NCI-H774 (cell line): ENCODE data around the gene SYNPR.
A peak's percentile ranks its signal among the peaks of the same experiment; 100 is the strongest.
"Not testable (repeated sequence)": the region's sequence is repeated elsewhere in the genome, so short reads cannot be mapped to it uniquely, and the experiment has no call there.

Experiments
- DNase-seq: peaks from one replicate; lab custom pipeline; 2025; lab: John Stamatoyannopoulos, UW

SYNPR gene

DNA sequence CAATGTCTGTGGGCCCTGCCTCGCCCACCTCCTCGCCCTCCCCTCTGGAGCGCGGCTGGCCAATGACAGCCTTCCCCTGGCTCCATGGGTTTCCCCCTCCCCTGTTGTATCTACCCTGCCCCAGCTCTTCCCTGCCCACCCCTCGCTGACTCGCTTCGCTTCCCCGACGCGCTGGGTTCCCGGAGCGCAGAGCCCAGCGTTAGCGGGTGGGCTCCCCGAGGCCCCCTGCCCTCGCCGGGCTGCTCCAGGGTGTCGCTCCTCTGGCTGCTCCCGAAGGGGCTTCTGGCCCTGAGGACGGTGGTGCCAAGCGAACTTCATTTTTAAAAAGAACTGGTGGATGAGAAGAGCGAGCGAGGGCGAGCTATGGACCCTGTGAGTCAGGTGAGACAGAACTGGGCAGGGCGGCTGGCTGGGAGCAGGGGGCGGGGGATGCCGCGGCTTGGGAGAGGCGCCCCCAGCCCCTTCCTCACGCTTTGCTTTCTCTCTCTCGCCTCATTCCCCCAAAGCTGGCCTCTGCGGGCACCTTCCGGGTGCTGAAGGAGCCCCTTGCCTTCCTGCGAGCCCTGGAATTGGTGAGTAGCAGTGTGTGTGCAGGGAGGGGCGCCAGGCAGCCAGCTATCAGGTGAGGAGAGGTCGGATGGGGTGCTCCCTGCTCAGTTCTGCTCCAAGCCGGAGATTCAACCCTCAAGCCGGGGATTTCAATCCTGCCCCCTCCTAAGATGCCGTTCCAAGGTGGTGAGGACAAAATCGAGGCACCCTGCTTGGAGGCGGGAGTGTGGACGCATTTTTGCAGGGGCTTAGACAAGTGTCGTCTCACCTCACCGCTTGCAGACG lies at the start of gene SYNPR:
Gene SYNPR (plus strand): TSS at position 138 of the 834 bp plus-strand sequence.
- no peak for DNase-seq

DNA sequence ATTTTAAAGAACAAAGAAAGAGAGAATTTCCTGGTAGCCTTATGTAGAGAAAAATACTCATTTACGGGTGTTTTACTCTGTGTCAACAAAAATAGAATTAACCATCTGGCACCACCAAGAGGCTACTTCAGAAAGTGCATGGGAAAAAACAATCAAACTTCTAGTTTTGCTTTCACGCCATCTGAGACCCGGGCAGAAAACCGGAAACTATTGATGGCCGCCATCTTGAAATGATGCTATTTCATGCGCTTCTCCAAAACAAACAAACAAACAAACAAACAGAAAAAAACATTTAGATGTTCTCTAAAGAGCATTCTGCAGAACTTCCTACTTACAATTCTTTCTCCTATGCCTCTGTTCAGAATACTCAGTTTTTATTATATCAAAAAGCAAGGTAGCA lies 49.4 kb upstream of the SYNPR start:
- peak; percentile 19 for DNase-seq

DNA sequence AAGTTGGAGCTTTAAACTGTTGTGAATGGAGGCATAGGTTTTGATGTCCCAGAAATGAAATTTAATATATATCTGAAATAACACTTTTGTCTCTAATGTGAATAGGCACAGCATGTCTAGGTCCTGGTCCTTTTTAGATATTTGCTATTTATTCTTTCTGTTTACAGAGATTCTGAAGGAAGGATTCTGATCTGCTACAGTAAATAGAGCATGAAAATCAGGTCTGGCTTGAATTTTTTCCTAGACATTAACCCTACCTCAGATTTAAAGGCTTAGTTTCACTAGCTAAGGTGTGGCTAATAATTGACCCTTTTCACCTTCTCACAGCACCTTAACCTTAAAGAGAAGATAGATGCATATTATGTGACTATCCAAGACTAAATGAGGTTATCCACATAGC lies 48.0 kb upstream of the SYNPR start:
- no peak for DNase-seq

DNA sequence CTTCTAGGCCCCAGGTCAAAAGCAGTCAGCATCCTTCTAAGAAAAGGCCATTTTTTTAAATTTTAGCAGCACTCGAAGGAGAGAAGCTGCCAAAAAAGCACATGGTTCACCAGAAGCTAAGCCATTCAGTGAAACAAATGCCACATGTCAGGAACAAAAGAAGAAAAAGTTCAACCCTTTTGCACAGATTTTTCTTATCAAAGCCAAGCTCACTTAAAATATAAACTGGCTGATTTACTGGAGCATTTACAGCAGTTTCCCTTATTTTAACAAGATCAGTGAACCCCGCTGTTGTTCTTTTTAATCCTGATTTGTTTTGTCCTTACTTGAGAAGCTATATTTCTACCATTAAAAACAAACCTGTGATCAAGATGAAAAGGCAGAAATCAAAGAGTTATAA lies 46.5 kb upstream of the SYNPR start:
- DNase-seq = no peak

DNA sequence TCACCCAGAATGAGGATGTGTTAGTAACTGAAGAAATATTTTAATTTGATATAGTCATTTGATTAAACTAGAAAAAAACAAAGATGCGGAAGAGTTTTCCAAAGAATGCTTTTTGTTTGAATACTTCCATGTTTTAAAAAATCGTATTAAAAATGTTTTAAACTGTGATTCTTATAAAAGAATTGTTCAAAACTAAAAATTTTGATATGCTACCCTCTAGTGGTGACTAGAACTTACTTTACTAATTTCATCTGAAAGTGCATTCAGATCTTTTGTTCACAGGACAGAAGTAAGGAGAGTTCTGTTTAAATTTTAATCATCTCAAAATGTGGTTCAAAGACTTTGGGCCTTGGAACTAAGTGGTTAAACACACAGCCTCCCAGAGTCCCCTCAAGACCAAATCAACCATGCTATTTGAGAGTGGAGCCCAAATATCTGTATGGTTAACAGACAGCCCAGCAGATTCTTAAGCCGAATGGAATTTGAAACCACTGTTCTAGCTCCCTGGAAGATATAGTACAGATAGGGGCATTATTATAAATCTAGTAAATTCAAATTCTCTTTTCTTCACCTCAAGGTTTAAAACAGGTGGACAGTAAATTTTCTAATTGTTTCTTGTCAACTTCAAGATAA lies 45.2 kb upstream of the SYNPR start:
- no peak for DNase-seq

DNA sequence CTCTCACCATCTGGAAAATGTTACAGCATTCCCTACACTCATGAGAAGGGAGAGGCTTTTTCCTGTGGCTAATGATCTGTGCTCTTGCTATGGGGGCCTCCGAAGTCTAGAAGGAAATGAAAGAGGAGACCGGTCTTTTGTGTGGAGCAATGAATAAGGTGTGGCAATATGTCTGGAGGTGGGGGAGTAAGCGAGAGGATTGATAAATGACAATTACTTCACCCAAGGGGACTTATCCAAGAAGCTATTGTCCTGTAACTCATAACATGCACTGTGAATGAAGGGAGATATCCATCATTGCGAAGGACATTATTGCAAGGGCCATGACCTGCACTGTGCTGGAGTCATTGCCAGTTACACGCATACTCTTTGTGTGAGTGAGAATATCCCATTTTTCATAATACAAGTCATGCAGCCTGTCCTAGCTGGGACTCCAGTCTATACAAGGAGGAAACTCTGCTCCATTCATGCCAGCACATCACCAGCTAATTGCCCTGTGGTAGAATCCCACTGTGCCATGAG lies 37.7 kb upstream of the SYNPR start:
- DNase-seq = no peak

DNA sequence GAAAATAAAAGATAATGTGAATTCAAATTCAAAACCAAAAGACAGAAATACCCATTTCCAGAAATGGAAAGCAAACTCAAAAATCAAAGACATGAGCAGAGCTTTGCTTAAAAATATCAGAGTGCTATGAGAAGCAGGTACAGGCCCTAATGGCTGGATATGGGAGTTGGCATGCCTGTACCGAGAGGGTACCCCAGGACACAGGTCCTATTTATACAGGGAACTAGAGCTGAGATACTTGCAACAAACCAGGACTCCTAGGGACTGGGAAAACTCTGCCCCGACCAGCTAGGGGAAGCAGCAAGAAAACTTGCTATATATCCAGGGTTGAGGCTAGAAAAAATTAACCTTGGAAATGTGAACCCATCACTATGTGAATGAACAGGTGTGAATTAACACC lies 36.0 kb upstream of the SYNPR start:
- no peak for DNase-seq

DNA sequence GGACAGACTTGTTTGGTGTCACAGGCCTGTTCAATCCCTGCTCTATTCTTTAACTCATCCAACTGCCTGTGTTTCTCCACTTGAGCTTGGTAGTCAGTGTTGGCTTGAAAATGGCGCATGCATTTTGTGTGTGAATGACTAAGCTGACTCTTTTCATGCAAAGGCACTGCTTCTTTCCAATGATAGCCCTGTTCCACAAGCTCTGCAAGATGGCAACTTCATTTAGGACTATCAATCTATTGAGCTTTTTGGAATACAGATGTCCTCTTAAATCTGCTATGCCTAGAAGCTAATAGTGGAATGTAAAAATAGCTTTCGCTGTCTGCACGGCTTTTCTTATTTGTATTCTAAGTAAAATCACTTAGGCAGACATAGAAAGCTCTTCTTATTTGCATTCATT lies 33.6 kb upstream of the SYNPR start:
- DNase-seq = no peak

DNA sequence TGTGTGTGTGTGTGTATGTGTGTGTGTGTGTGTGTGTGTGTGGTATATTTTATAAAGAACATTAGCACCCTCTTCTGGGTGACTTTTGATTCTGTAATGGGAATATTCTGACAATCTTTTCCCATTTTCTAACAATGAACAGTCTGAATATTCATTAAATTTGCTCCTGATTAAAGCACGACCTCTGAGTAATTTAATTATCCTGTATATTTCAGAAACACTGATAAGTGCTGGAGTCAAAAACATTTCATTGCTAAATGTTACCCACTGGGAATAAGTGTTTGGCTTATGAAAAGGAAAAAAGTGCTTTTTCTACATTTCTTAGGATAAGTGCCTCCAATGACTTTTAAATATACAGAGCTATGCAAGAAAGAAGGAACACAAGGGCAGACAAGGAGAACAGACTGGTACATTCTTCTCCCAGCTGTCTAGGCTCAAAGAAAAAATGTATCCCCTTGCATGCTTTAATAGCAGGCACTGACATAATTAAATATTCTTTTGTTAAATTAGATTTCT lies 32.3 kb upstream of the SYNPR start:
- DNase-seq = no peak

DNA sequence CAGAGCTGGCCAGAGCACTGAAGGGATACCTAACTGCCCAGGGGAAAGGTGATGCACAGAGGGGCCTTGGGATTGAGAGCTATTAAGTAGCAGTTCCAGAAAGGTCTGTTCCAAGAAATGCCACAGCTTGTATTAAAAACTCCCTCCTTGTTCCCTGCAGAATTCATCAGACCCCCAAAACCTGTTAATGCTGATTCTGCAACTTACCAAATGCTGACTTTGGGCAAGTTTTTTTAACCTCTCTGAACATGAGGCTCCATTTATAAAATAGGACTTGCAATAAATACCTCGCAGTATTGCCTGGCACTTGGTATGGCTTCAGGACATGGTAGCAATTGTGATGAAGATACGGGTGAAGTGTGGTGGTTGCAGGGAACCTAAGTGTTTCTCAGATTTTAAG lies 30.1 kb upstream of the SYNPR start:
- no peak for DNase-seq

DNA sequence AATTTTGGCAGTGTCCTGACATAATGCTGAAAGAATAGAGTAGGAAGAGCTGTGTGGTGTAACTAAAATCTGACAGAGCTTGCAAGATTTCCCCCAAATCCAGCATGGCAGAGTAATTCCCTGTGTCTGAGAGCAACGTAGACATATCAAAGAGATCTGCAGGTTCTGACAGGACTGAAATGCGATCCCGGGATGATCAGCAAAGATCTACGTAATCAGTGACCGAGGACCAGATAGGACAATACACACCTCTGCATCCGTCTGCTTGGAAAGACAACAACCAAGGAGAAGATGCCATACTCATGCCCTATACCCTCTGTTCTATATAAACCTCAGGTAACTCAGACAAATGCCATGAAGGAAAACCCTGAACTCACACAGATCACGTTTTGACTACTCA lies 26.6 kb upstream of the SYNPR start:
- DNase-seq = no peak

DNA sequence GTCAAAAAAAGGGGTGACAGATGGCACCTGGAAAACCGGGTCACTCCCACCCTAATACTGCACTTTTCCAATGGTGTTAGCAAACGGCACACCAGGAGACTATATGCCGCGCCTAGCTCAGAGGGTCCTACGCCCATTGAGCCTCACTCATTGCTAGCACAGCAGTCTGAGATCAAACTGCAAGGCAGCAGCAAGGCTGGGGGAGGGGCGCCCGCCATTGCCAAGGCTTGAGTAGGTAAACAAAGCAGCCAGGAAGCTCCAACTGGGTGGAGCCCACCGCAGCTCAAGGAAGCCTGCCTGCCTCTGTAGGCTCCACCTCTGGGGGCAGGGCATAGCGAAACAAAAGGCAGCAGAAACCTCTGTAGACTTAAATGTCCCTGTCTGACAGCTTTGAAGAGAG lies 22.3 kb upstream of the SYNPR start:
- not testable (repeated sequence) for DNase-seq

DNA sequence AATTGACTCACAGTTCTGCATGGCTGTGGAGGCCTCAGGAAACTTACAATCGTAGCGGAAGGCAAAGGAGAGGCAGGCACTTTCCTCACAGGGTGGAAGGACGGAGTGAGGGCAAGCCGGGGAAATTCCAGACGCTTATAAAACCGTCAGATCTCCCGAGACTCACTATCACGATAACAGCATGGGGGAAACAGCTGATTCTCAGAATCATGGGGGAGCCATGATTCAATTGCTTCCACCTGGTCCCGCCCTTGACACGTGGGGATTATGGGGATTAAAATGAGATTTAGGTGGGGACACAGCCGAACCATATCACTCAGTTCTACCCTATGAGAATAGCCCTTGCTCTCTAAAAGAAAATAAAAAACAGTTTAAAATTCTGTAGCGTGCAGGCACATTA lies 13.4 kb upstream of the SYNPR start:
- no peak for DNase-seq

DNA sequence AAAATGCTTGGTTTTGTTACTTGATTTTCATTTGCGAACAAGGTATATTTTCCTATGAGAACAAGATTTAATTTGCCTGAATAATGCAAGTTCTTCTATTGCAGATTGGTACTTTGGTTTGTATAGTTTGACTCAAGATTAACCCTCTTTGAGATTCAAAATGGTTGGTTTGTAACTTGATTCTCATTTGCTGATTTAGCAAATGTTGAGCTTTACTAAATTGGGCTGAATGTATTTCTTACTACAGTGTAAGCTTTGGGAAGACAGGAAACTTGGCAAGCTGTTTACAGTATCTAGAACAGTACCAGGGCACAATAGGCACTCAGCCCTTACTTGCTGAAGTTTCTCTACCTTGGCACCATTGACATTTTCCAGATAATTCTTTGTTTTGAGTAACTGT lies 3.7 kb upstream of the SYNPR start:
- DNase-seq = no peak

DNA sequence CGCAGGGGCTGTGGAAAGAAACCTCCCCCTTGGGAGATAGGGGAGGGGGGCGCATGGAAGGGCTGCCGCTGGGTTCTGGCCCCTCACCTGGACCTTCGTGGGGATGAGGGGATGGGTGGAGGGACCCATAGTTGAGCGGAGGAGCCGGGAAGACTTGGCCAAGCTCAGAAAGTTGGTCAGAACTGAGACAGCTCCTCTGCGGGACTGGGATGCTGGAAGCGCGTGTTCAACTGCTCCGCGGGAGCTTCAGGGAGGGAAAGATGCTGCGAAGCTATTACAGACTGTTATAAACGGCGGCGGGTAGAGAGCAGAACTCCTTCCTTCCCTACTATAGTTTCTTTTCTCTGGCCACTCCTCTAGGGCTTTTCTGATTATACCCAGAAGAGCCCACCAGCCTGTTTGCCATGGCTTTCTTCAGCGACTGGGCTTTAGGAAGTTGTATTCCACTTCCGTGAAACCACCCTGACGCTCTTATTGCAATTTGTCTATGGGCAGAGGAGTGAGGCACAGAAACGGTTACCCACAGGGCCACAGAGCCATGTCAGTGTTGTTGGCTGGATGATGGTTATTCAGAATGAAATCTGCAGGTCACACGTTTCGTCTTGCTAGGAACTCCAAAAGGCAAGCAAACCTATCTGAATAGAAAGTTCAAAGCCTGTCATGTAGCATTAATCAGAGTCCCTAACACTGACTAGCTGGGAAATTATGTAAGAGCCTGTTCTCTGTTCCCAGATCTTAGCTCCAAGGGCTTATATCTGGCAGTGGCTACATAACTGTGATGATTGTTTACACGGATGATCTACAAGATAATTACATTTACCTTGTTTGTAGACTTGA lies 1.1 kb downstream of the SYNPR start:
- no peak for DNase-seq

DNA sequence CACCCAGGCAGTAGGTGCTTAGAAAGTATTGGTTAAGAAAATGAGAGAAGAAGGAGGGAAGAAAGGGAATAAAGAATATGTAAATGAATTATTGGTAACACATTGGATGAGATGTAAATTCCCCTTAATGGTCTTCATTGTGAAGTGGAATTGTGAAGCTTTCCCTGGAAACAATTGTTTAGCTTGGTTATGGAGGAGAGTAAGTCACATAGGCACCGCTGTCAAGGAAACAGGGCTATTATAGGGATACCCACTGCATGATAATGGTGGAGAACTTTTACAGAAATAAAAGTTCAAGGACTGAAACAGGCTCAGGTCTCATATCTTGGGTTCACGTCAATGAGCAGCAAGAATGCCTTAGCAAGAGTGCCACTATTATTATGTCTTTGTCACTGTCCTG lies 9.5 kb downstream of the SYNPR start:
- no peak for DNase-seq

DNA sequence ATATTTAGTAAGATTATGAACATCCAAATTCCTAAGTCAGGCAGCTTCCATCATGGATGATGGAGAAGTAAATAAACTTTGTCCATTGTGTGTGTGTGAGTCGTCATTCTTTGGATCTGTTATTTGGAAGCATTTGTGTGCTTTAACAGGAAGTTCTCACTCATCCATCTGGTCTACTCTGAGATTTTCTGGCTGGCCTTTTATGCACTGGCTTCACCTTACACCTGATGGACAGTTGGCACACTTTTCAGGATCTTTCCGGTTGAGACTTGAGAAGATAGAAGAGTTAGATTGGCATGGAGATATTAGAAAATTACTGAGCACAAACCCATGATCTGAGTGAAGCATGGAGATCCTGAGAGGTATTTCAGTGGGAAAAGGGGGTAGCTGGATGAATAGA lies 12.6 kb downstream of the SYNPR start:
- no peak for DNase-seq

DNA sequence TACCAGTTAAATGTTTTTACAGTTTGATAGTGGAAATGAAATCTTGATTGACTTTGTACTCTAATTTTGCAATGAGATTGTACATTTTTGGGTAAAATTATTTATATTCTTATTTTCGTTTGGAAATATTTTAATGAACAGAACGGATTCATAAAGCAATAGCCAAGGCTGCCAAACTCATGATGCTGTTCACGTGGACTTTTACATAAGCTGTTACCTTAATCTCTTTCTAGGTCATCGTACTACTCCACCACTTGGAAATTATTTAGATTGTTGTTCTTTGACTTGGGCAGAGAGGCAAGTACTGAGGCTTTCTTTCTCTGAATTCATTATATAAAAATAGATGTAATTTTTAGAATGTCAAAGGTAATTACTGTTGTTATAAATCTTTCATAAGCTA lies 16.2 kb downstream of the SYNPR start:
- no peak for DNase-seq

DNA sequence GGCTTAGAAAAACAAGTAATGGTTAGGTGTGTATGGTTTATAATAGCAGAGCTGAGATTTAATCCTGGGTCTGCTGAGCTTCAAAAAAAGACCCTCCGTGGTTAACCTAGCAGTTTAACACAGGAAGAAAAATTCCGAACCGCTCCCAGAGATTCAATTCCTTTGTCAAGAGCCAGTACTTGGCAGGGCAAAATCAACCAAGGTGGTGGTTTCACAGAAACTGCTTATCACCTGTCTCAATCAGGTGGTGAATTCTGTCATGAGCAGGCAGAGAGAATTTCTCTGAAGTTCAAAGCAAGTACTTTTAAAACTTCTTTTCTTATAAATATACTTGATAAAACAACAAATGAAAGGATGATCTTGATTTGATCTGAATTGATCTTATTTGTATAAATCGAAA lies 17.2 kb downstream of the SYNPR start:
- DNase-seq = no peak

DNA sequence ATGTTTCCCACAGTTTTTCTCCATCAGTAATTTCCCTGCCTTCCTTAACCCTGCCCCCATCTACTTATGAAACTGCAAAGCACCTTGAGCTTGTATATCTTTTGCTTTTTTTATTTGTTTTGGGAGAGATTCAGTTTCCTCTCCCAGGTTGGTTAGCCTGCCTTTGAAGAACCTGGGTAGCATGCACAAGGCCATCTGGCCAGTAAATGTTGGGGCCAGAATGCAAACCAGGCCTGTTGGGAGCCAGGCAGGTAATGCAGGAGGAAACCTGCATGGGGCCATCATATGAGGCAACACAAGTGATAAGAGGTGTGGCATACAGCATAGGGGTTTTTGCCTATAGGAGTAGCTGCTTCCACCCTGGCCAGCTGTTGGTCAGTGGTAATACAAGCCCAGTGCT lies 17.7 kb downstream of the SYNPR start:
- DNase-seq = no peak

DNA sequence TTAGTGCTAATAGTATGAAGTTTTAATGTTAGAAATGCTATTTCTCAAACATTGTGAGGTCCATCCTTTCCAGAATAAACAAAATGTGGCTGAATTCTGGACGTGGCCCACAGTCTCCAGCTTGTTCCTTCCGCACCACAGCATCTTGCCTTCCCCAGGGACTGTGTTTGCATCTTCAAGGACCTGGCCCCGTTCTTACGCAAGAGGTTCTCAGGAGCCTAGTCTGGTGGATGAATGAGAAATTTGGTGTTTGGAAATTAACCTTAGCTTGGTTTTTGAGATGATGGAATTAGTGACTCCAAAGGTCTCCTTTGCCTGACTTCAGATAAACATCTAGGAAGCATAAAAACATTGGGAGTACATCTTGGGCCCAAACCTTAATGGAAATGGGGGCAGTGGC lies 18.1 kb downstream of the SYNPR start:
- no peak for DNase-seq

DNA sequence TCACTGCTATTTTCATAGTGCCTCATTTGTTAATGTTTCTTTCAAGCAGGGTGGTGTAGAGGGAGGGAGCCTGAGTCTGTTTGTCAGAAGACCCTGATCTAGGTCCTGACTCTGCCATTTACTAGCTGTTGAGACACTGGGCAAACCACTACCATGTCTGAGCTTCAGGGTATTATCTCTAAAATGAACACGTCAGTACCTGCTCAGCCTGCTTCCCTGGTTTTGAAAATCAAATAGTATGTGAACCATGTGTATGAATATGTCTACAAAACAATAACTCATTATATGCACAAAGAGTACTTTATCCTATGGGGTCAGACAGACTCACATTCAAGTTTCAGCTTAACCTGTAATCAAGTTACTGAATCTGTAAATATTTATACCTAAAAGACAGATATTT lies 25.1 kb downstream of the SYNPR start:
- no peak for DNase-seq

DNA sequence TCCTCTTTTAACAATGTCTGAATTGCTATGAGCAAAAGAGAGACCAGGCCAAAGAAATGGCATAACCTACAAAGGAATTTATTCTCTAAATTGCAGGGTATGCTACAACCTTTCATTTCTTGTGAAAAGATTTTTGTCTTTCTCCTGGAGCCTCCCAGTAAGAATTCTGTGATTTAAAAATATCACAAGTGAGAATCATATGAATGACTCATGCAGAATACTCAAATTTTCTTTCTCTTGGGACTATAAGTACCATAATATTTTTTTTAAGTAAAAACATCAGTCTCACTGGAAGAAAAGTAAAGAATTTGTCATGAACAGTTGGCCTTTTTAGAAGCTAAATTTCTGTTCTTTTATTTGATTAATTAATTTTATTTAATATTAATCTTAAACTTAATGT lies 26.3 kb downstream of the SYNPR start:
- DNase-seq = no peak
